GM18502 (cell line): ENCODE results near the gene TEX44.
"Not testable (repeated sequence)": the region's sequence is repeated elsewhere in the genome, so short reads cannot be mapped to it uniquely, and the experiment has no call there.

ENCODE experiments used
- ATAC-seq: cut with Tn5 transposase; IDR thresholded peaks from one replicate; pipeline ENCODE4 v1.9.1; 2021; ENCODE audit warnings: mild to moderate bottlenecking; ENCODE audit not compliant: unreplicated experiment, poor library complexity

Gene TEX44

GRCh38 chr2:231592636-231593145, at the start of gene TEX44:
Gene TEX44 (plus strand): TSS chr2:231592864. CDS start chr2:231592952, 88 bp downstream.
- no peak for ATAC-seq

DNA sequence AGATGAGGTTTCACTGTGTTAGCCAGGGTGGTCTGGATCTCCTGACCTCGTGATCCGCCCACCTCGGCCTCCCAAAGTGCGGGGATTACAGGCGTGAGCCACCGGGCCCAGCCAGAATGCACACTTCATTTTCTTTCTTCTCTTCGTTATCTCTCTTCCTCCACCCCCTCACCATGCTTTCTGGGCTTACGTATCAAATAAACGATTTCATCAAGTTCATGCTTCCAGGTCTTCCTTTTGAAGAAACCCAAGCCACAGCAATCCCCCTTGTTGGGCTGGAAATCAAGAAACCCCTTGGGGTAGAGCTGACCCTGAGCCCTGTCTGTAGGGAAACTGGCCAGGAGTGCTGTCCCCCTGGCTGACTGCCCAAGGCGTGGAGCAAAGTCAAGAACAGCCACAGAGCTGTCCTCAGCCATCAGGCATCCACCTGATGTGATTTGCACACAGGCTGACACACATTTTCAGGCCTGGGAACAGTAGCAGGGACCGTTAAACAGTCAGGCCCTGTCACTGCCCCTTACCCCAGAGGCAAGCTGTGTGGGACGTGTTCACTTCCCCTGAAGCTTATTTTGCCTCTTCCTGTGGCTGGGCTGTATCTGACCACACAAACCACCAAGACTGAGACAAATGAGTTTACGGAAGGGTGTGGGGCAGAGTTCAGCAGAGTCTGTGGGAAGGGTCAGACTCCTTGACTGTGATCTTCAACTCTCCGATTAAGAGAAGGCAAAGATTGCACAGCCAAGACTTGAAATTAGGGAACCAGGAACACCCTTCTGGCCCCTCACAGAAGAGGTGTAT, 47.4 kb upstream of the TEX44 start:
- ATAC-seq, result peak; percentile 99

DNA sequence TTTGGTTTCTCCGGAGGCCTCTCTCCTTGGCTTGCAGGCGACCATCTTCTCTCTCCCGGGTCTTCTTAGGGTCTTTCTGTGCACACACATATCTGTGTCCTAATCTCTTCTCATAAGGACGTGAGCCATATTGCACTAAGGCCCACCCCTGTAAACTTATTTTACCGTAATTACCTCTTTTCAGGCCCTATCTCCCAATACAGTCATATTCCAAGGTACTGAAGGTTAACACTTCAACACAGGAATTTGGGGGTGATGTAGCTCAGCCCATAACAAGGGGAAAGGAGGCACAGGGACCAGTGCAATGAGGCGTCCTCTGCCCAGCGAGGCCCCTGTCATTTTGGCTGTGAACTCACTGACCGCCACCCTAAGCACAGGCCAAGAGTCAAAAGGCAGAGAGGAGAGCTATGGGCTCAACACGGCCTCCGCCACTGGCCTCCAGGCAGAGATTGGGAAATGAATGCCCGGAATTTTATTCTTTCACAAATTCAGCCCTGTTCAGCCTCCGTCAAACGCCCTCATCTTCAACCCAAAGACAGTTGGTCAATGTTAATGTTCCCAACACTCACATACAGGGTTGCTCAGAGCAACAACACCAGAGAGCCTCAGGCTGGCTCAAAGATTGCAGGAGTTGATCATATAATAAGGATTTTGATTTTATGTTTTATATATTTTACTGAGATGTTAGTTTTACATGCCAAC, 46.5 kb upstream of the TEX44 start:
- no peak for ATAC-seq

DNA sequence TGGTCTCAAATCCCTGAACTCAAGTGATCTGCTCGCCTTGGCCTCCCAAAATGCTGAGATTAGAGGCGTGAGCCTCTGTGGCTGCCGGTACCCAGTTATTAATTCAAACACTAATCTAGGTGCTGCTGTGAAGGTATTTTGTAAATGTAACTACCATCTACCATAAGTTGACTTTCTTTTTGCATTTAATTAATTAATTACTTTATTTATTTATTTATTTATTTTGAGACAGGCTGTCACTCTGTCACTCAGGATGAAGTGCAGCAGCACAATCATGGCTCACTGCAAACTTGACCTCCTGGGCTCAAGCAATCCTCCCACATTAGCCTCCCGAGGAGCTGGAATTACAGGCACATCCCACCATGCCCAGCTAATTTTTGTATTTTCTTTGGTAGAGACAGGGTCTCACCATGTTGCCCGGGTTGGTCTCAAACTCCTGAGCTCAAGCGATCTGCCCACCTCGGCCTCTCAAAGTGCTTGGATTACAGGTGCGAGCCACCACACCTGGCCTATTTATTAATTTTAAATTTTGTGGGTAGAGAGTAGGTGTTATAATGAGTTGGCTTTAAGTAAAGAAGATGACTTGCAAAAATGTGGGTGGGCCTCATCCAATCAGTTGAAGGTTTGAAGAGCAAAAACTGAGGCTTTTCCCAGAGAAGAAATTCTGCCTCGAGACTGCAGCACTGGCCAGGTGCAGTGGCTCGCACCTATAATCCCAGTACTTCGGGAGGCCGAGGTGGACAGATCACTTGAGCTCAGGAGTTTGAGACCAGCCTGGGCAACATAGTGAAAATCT, 45.2 kb upstream of the TEX44 start:
- no peak for ATAC-seq

GRCh38 chr2:231548752-231549151, 43.9 kb upstream of the TEX44 start:
- no peak for ATAC-seq

DNA sequence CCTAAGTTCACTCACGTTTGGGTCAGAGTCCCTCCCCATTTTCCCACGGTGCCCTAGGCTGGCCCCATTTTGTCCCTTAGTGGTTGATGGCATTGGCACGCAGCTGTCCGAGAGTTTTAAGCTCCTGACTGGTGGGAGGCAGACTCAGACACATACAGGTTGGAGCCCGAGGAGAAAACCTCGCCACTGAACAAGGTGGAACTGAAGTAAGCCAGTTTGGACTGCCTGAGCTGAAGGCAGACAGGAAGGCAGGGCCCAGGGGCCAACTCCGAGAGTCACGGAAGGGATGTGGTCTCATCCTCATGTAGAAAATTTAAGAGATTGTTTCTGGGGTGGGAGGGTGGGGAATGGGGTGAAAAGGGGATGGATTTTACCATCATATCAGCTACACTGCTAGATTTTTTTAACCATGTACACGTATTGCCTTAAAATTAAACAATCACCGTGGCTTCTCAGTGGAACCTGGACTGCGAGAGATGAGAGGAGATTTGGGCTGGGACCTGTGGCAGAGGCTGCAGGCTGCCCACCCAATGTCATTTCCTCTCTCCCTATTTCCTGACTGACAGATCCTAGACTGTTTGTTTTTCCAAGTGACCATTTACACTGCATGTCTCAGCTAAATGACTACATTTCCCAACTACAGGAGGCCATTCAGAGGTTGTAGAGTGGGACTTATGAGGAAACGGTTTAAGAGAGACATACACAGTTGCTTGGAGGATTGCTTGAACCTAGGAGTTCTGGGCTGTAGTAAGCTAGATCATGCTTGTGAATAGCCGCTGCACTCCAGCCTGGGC, 43.0 kb upstream of the TEX44 start:
- ATAC-seq, result no peak

- no peak for ATAC-seq
Observed at GRCh38 chr2:231552752-231553151, 39.9 kb upstream of the TEX44 start.

GRCh38 chr2:231554327-231554726, 38.3 kb upstream of the TEX44 start:
- ATAC-seq, result no peak

DNA sequence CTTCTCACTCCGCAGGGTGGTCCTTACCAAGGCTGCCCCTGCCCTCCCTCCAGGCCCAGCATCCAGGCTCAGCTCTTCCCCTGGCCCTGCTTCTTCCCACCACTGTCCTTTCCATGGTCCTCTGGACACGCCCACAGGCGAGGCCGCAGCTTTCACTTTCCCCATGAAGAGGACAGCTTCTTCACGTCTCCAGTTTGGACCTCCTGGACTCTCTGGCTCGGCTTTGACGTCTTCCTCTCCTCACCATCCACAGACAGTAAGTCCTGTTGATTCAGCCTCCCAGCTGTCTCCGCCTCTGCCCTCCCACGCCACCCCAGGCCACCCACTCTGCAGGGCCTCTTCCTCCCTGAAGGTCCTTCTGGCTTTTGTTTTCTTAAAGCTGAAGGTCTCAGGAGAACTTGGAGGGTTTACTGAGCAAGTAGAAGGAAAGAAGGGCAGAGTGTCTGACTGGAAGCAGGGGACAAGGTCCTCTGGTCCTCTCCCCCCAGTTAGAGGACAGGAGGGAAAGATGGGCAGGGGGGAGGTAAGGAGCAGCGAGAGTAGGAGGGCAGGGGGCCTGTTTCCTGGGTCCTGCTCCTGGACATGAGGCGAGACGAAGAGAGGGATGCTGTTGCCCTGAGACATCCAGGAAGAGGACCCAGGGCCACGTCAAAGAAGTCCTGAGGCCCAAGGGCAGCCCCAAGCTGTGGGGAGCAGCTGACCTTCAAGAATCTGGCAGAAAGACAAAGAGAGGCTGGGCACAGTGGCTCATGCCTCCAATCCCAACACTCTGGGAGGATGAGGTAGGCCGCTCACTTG, 37.7 kb upstream of the TEX44 start:
- no peak for ATAC-seq

GRCh38 chr2:231556496-231556895, 36.2 kb upstream of the TEX44 start:
- not testable (repeated sequence) for ATAC-seq

DNA sequence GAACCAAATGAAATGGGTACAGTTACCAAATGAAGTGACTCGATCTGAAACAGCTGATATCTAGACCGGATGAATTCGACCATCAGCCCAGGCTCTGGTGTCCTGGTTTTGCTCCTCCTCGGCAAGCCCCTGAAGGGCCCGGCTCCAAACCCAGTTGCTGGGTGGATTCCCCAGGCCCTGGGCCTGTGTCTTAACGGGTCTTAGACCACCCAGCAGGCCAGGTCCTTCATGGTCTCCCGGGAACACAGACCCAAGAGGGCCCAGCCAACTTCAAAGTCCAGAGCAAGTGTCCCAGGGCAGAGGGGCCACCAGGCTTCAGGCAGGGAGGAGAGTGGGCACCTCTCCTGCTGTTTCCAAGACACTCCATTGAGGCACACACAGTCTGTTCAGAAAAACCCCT, 35.7 kb upstream of the TEX44 start:
- ATAC-seq, result no peak

GRCh38 chr2:231557571-231558217, 35.0 kb upstream of the TEX44 start:
- peak; percentile 84 for ATAC-seq

DNA sequence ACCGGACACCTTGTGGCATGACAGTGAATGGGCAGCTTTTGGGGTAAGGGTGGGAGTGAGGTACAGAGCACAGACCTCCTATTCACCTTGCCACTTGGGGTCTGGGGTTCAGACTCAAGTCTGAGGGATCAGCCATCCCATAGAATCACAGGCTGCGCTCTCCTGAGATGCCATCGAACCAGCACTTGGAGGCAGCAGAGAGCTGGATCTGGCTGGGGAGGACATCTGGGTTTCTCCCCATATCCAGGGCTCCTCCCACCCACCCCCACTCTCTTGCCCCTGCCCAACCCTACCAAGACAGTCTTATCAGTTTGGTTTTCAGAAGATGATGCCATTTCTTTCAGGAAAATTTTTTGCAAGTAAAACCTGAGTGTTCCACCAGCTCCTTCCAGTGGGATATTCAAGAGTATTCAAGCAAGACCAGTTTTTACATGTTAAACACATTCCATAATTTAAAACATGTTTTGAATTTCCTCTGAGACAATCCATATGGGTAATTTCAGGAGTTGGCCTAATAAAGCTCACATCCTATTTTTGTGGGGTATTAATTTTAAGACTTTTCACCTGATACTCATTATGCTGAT, 29.2 kb upstream of the TEX44 start:
- peak; percentile 46 for ATAC-seq

DNA sequence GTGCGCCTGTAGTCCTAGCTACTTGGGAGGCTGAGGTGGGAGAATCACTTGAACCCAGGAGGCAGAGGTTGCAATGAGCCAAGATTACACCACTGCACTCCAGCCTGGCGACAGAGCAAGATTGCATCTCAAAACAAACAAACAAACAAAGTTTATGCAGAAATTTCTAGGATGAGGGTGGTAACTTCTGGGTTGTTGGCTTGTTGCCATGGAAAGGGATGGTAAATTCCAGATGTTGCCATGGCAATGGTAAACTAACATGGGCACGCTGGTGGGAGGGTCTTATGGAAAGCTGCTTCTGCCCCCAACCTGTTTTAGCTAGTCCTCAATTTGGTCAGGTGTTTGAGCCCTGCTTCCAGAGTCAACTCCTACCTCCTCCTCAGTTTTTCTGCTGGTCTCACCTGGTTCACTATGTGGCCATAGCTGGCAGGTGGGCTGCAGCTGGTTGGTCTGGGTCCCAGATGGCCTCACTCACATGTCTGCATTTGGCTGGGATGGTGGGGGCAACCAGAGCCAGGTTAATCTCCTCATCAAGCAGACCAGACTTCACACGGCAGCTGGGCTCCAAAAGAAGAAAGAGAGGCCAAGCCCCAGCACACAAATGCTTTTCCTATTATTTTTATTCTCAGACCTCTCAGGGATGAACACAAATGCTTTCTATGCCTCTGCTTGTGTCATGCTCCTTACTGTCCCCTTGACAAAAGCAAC, 26.6 kb upstream of the TEX44 start:
- no peak for ATAC-seq

GRCh38 chr2:231567159-231567558, 25.5 kb upstream of the TEX44 start:
- ATAC-seq, result no peak

GRCh38 chr2:231568098-231568784, 24.4 kb upstream of the TEX44 start:
- ATAC-seq, result no peak

DNA sequence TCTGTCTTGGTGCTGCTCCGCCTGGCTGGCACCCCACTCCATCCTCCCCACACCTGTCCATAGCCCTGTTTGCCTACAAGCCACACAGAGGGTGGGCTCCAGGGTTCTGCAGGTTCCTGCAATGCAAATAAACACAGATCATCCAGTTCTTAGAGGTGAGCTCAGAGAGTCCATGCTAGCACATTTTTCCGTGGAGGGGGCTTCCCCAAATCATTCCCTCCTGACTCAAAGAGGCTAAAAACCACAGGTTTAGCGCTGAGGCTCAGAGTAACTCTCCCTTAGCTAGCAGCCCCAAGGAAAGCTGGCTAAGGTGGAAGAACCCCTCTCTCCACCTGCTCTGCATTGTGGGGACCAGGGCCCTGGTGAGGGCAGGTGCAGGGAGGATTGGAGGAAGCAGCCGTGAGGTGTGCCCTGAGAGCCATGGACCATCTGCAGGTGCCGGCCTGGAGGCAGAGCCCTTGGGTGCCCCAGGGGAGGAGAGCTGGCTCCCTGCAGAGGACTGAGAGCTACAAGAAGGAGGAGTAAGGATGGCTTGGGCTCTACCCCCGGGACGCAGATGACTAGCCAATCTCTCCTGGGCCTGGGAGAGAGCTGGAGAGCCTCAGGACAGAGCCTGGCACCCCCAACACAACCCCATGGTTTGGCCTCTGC, 23.8 kb upstream of the TEX44 start:
- ATAC-seq, result no peak
